Measurements from ENCODE around the gene GPR17. TPM values are rescaled to one million over a fixed set of nuclear protein-coding genes. Genes with fewer than 3 reads are reported as not detected.
A peak's percentile ranks its signal among the peaks of the same experiment; 100 is the strongest.

Gene GPR17
- polyA plus RNA-seq, 12 donors = 2.3 to 8.9 (median 3.4) TPM; not detected in 2

DNA sequence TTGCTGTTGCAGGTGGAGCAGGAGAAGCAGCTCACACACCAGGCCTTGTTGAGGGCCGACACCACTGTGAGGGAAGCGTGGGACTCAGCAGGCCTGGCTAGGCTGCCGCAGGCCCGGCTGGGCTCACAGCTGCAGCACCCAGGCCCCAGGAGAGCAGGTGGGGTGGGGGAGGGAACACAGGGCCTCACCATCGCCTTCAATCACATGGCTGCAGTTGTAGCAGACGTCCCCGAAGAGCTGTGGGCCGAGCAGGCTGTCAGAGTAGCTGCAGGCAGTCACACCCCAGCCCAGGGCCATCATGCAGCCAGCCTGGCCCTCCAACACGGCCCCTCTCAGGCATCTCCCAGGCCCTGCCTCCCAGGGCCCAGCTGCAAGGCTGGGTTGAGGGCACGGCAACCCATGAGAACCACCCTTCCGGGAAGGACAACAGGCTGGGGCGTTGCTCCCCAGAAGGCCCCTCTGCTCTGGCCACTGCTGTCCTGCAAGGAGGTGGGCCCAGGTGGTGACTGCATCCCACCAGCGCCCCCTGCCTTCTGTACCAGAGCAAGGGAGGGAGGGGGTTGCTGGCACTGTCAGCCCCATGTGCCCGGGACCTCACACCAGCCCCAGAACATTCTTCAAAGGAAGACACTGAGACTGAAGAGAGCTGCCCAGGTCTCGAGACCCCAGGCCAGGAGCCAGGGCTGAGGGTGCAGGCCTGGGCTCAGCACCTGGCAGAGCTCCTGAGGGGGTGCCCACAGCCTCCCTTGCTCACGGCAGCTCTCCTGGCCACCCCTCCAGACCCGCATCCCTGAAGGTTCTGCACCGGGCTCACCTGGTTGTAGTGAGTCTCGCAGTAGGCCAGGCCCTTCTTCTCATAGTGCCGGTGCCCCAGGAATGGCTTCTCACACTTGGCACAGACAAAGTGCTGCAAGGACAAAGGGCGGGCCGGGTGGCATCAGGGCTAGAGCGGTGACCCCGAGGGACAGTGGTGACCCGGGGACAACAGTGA is 5.6 kb upstream of the GPR17 start:
- no peak for DNase-seq

DNA sequence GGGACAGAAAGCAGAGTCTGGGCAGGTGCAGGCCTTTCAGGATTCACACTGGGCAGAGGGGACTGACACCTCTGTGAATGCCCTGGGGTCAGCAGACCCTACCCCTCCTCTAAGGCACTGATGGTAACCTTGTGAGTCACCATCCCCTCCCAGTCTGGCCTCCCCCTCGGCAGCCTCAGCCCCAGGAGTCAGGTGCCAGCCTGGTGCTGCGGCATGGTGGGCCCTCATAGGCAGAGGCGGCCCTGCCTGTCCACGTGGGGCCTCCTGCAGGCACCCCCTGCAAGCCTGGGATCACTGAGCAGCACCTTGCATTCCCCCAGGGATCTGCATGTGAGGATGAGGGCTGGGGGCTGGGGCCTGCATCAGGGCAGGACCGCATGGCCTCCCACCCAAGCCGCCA is 4.8 kb upstream of the GPR17 start:
- DNase-seq = no peak

DNA sequence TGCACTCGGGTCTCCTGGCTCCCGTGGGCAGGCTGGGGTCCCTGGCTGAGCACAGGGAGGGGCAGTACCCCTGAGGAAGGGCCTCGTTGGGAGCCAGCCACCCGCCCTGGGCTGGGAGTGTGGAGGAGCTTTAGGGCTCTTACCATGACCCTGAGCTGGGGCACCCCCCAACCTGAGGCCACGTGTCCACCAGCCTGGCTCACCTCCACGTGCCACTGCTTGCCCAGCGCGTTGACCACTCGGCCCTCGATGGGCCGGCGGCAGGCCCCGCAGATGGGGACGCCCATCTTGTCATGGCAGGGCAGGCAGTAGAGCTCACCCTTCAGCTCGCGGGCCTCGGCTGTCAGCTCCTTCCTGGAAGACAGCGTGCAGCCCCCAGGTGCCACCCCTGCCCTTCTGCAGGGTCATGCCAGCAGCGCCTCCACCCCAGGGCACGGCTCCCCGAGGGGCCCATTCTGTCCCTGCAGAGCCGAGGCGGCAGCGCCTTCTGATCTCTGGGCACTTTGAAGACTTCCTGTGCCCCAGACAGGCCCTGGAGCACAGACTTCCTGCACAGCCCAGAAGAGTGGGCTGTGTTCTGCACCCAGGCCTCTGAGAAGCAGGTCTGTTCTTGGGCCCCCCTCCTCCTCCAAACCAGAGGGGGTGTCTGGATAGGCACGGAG is 4.0 kb upstream of the GPR17 start:
- DNase-seq = no peak

DNA sequence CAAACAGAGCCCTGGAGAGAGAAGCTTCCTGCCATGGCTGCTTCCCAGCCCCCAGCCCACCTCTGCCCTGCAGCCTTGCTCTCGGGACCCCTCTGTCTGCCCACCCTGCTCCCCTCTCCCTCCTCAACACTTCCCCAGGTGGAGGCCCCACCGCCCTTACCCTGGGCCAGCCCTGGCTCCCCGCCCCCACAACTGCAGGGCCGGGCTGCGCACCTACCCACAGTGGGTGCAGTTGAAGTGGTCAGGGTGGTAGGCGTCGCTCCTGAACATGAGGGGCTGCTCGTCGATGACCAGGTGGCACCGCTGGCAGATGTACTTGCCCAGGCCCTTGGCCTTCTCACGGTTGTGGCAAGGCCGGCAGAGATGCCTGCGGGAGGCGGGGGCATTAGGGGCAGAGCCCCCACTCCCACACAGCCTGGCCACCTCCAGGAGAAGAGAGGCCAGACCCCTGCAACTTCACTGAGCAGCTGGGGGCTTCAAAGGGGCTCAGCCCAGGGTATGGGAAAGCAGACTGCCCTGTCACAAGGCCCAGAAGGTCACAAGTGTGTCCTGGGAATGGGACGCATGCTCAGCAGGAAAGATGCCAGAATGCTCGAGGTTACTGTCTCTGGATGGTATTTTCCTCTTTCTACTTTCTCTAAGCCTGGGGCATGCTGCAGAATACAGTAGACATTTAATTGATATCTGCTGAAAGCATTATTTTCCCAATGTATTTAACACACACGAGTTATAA is 3.1 kb upstream of the GPR17 start:
- DNase-seq = no peak

DNA sequence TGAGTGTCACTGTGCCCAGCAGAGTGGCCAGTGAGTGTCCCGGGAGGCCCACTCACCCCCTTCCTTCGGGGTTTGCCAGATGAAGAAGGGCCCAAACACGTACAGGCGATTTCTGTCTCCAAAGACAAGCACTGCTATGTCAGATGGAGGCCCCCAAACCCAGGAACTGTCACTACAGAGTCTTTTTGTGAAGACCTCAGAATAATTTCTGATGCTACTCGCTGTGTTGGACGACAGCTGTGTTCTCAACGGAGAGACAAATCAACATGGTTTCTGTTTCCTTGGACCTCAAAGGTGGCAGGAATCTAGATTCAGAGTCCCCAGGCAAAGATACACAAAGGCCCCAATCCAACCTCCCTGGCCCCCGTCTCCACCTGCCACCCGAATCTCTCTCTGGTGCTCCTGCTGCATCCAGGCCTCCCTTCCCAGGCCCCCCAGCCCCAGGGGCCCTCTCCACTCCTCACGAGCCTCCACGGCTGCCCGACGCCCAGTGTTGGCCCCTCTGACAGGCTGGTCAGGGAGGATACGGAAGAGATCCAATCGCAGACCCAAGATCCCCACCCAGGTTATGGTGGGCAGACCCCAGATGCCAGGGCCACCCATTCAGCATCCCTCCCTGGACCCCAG is 2.4 kb upstream of the GPR17 start:
- DNase-seq = no peak

DNA sequence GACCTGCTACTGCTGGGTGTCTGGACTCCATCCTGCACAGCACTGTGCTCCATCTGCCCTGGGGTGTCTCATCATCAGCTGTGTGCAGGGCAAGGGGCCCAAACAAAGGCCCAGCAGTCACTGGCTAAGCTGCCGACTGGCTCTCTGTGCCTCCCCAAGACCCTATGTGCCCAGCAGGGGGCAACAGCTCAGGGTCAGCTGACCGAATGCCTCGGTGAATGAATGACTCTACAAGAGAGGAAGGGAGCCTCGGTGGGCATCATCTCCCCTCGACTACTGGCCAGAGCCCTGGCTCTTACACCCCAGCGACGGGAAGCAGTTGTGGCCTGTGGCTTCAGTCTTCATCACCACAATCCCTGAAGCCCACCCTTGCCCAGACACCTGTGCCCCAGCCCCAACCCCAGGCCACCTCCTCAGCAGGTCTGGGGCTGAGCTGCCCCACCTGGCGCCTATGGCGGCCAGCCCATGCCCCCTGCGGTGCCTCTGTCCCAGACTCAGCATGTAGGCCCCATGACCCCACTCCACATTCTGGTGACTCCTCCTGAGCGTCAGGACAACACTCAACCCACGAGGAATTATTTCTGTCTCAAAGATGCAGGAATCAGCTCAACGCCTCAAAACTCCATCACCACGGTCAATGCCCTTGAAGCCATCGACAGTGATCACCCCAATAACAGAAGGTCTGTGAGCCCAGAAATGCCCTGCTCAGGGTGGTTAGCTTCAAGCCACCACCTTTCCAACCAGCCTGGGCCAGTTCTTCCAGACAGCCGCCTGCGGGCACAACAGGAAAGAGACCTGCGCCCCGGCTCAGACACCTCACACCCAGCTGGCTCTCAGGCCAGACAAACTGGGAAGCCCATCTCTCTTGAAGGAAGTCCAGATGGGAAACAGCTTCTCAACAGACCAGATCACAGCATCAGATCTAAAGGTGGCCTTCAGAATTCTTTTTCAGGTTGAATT is 1.6 kb upstream of the GPR17 start:
- no peak for DNase-seq

DNA sequence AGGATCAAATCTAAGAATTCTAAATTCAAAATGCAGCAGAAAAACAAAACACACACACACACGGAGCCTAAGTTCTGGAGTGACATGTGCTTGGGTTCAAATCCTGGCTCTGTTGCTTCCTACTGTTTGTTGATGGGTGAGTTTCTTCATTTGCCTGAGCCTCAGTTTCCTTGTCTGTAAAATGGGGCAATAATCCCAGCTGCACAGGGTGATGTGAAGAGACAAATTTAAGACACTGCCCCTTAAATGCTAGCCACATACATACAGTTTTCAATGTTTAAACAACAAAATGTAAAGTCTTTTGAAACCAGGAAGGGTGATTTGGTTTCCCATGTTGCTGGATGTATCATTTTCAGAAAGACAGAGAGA is 943 bp upstream of the GPR17 start:
- DNase-seq = no peak

DNA sequence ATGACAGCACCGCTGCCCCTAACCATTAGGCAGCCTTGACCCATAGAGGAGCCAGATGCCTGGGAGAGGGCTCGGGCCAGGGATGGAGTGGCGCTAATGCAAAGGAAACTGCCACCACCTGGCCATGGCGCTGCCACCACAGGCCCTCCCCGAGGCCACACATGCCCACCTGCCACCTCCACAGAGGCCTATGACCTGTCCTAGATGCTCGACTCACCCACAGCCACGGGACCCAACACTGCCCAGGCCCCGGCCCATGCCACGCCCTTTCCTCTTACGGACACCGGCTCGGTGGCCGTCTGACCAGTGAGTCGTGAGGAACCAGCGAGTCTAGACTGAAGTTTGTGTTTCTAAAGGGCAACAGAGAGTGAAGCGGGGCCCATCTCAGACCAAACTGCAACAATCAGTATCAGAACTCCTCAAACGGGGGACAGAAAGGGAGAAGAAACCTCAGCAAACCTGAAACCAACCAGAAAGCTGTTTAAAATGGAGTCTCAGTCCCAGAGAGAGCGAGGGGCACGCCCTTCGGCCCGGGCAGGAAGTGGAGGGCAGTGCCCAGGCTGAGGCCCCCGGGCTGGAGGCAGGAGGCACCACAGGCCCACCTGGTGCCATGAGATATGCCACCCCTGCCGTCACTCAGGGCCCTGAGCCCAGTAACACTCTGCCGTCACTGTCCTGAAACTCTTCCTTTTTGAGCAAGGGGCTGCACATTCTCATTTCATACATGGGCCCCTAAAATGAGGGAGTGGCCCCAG is 711 bp downstream of the GPR17 start:
- DNase-seq = no peak

DNA sequence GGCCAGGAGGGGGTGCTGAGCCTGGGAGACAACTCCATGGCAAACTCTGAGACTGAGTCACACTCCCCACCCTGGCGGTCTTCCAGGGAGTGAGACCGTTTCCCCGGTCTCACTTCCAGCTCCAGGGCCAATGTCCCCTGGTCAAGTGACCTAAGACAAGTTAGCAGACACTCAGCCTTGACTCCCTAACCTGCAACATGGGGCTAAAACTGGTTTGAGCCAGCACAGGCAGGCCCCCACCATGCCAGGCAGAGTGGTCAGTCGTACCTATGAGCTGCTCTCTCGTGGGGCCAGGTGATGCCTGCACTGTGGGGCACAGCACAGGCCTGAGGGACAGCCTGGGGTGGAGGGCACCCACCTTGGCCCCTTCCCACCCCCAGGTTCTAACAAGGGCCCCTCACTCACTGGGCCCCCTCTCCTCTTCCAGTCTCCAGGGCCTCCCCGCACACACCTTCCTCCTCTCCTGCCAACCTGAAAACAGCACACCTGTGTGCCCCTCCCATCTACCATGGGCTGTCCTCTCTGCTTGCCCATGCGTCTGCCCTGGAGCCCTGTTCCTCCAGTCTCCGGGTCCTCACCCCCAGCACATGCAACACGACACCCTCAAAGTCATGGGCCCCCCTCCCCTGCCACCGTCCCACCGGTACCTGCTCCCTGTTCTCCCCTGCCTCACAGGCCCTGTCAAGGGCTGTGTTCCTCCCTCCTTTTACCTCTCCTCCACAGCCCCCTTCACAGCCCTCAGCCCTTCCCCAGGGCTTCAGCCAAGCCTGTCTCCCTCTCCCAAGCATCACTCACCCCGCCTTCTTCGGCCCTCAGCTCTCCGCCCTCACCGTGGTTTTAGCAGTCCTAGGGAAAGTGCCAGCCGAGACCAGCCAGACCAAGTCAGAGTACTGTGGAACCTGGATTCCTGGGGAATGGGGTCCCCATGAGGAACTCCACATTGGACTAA is 1.6 kb downstream of the GPR17 start:
- no peak for DNase-seq

DNA sequence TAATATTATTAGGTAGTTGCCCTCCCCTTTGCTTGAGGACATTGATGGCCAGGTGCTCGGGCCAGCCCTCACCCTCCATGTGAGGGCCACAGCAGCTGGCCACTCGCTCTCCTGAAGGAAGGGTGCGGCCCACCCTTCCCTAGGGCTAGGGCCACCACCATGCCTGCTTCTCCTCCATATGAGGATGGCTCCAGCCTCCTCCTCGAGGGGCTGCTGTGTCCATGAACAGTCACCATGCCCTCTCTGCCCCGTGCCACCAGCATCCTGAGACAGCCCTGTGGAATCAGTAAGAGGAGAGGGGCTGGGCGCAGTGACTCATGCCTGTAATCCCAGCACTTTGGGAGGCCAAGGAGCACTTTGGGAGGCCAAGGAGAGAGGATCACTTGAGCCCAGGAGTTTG is 2.4 kb downstream of the GPR17 start:
- no peak for DNase-seq

DNA sequence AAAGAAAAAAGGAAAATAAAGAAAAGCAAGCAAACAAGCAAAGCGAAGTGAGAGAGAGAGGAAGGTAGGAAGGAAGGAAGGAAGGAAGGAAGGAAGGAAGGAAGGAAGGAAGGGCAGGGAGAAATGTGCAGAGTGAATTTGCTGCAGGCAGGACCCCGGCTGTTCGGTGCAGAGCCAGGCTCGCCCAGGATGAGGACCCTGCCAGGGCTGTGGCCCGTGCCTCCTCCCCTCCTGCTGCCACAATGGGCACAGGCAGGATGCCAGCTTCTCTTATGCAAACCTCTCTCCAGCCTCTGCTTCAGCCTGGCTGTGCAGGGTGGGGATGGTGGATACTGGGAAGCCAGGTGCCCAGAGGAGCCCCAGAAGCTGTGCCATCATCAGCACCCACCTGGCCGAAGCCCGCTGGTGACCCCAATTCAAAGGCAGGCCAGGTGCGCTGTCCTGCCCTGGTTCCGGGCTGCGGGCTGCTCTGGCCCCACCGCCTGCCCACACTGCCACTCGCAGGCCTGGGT is 3.2 kb downstream of the GPR17 start:
- DNase-seq = no peak

DNA sequence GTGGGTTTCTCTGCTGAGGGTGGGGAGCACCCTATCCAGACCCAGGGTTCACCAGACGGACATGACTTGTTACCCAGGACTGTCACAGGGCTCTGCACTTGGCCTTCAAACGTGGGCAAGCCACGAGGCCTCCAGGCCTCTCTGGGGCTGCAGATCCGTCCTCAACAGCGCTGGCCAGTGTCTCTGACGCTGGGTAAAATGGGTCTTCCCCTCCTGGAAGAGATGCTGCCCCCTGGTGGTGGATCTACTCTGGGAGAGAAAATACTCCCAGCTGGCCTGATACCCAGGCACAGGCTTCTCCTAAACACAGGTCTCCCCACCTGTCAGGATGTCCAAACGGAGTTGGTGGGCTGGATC is 3.7 kb downstream of the GPR17 start:
- peak; percentile 67 for DNase-seq

DNA sequence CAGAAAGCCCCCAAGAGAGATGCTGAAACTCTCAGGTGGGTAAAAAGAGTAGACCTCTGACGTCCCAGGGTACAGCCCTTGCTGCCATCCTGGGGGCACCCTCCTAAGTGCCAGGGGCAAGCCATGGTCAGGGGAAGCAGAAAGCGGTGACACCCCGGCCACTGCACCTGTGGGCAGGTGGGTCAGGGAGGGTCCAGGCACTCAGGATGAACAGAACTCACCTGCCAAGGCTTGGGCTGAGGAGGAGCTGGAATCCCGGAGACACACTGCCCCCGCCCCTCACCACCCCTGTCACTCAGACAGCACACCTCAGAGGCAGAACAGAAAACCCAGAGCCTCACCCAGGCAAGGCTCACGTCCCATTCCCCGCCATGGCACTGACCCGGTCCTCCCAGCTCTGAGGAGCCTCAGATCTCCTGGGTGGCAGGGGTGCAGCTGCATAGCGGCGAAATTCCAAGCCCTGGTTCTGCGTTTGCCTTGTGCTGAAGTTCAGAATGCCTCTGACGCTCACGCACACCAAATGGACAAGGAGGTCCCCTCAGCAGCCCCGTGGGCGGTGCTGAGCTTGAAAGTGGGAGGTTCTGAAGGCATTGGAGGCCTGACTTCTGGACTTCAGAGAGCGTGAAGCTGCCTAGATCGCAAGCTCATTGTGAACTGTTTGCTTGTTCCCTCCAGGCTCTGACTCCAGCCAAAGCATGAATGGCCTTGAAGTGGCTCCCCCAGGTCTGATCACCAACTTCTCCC is 4.3 kb downstream of the GPR17 start:
- no peak for DNase-seq

DNA sequence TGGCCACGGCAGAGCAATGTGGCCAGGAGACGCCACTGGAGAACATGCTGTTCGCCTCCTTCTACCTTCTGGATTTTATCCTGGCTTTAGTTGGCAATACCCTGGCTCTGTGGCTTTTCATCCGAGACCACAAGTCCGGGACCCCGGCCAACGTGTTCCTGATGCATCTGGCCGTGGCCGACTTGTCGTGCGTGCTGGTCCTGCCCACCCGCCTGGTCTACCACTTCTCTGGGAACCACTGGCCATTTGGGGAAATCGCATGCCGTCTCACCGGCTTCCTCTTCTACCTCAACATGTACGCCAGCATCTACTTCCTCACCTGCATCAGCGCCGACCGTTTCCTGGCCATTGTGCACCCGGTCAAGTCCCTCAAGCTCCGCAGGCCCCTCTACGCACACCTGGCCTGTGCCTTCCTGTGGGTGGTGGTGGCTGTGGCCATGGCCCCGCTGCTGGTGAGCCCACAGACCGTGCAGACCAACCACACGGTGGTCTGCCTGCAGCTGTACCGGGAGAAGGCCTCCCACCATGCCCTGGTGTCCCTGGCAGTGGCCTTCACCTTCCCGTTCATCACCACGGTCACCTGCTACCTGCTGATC is 4.9 kb downstream of the GPR17 start:
- DNase-seq = no peak

DNA sequence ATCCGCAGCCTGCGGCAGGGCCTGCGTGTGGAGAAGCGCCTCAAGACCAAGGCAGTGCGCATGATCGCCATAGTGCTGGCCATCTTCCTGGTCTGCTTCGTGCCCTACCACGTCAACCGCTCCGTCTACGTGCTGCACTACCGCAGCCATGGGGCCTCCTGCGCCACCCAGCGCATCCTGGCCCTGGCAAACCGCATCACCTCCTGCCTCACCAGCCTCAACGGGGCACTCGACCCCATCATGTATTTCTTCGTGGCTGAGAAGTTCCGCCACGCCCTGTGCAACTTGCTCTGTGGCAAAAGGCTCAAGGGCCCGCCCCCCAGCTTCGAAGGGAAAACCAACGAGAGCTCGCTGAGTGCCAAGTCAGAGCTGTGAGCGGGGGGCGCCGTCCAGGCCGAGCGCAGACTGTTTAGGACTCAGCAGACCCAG is 5.4 kb downstream of the GPR17 start:
- DNase-seq = no peak

DNA sequence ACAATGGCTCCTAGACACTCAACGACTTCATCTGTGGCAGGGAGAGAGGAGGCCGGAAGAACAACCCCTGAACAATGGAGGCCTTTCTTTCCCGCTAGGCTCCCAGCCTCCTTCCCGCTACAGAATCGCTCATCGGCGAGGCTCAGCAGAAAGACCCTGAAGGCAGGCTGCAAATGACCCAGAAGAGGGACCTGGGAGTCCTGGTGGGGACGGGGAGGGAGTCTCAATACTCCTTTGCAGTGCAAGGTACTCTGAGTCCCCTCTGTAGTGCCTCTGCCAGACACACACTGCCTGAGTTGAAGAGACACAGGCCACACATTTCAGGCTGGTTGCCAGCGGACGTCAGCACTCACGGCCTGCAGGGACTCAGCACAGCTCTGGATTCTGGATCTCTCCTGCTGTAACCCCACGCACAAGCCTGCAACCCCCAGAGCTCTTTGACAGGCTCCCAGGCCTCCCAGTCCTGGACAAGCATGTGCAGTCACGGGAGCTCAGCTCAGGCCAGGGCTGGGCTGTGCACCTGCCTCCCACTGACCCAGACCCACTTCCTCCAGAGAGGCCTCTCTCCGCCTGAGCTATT is 6.1 kb downstream of the GPR17 start:
- DNase-seq = peak; percentile 60

DNA sequence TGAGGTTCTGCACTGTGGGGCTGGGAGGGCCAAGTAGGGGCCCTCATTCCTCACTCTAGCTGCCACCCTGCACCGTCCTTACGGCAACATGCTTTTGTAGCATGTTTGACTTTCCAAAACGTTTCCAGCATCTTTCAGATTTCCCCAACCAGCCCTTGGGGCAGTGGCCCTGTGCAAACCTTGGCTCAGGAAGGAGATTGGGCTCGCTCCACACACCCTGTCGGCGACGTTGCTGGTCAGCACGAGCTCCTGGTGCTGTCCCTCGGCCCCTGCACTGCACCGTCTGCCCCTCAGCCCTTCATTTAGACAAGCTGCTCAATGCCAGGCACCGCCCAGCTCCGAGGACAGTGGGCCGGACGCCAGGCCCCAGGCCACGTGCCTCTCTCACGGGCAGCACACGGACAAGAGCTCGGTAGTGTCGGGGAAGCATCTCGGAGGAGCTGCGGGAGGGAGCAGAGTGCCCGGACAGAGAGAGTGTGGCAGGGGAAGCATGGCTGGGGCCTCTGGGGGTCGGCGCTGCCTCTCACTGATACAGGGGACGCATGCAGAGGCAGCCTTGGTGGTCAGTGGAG is 6.9 kb downstream of the GPR17 start:
- DNase-seq = no peak
